CD4-positive, alpha-beta T cell treated with Interleukin-4 for 4 hours (primary cell): Measurements from ENCODE around the gene CCDC197.
A peak's percentile ranks its signal among the peaks of the same experiment; 100 is the strongest.

Source experiments
- DNase-seq: peaks from one replicate; pipeline ENCODE4 v3.0.0-alpha.2; 2020

Gene CCDC197

GRCh38 chr14:94045101-94045500 lies 48.0 kb downstream of the CCDC197 start:
- DNase-seq: no peak

GRCh38 chr14:94045563-94046345 lies 48.7 kb downstream of the CCDC197 start:
- no peak for DNase-seq

- DNase-seq: no peak
These were observed 49.7 kb downstream of the CCDC197 start for GRCh38 chr14:94046696-94047250.

GRCh38 chr14:94047581-94047980 lies 50.5 kb downstream of the CCDC197 start:
- no peak for DNase-seq

- no peak for DNase-seq
These were observed 51.9 kb downstream of the CCDC197 start for GRCh38 chr14:94048691-94049624.

GRCh38 chr14:94049625-94050023 lies 52.5 kb downstream of the CCDC197 start:
- DNase-seq: no peak

- DNase-seq: no peak
These were observed 53.3 kb downstream of the CCDC197 start for GRCh38 chr14:94050231-94050880.

- DNase-seq: no peak
These were observed 54.0 kb downstream of the CCDC197 start for GRCh38 chr14:94051115-94051514.

GRCh38 chr14:94051779-94052178 lies 54.7 kb downstream of the CCDC197 start:
- DNase-seq: no peak

- DNase-seq: no peak
These were observed 55.1 kb downstream of the CCDC197 start for GRCh38 chr14:94052199-94052598.

GRCh38 chr14:94052662-94053061 lies 55.6 kb downstream of the CCDC197 start:
- DNase-seq: no peak

GRCh38 chr14:94054401-94054800 lies 57.3 kb downstream of the CCDC197 start:
- DNase-seq: no peak

GRCh38 chr14:94054936-94055335 lies 57.8 kb downstream of the CCDC197 start:
- no peak for DNase-seq

GRCh38 chr14:94056579-94057308 lies 59.6 kb downstream of the CCDC197 start:
- DNase-seq: peak; percentile 37

GRCh38 chr14:94058128-94058673 lies 61.1 kb downstream of the CCDC197 start:
- no peak for DNase-seq
